Activated CD4-positive, CD25-positive, alpha-beta regulatory T cell (primary cell): ENCODE data around the gene SCO2.
"Not testable (repeated sequence)": the region's sequence is repeated elsewhere in the genome, so short reads cannot be mapped to it uniquely, and the experiment has no call there.

Experiments used
- DNase-seq, 4 experiments: peaks; one replicate each; lab custom pipeline; 2025; lab: John Stamatoyannopoulos, UW

The SCO2 gene

DNA sequence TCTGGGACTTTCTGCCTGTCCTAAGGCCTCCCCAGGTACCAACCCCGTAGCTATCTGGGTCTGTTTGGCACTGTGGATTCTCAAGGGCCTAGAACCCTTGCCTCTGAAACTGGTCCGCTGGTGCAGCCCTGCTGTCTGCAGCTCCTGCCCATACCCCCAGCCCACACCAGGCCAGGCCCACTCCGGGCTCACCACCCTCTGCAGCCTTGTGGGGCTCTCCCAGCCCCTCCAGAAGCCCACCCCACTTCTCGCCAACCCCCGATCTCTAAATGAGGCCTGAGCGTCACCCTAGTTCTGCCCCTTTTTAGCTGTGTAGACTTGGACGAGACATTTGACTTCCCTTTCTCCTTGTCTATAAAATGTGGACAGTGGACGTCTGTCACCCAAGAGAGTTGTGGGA, 25.0 kb upstream of the SCO2 start:
- DNase-seq = no peak

DNA sequence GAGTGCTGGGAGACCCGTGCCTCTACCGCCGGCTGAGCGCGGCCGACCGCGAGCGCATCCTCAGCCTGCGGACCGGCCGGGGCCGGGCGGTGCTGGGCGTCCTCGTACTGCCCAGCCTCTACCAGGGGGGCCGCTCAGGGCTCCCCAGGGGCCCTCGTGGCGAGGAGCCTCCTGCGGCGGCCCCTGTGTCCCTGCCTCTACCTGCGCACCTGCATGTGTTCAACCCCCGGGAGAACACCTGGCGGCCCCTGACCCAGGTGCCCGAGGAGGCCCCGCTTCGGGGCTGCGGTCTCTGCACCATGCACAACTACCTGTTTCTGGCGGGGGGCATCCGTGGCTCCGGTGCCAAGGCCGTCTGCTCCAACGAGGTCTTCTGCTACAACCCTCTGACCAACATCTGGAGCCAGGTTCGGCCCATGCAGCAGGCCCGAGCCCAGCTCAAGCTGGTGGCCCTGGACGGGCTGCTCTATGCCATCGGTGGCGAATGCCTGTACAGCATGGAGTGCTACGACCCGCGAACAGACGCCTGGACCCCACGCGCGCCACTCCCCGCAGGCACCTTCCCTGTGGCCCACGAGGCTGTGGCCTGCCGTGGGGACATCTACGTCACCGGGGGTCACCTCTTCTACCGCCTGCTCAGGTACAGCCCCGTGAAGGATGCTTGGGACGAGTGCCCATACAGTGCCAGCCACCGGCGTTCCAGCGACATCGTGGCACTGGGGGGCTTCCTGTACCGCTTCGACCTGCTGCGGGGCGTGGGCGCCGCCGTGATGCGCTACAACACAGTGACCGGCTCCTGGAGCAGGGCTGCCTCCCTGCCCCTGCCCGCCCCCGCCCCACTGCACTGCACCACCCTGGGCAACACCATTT, 23.8 kb upstream of the SCO2 start:
- DNase-seq = no peak

DNA sequence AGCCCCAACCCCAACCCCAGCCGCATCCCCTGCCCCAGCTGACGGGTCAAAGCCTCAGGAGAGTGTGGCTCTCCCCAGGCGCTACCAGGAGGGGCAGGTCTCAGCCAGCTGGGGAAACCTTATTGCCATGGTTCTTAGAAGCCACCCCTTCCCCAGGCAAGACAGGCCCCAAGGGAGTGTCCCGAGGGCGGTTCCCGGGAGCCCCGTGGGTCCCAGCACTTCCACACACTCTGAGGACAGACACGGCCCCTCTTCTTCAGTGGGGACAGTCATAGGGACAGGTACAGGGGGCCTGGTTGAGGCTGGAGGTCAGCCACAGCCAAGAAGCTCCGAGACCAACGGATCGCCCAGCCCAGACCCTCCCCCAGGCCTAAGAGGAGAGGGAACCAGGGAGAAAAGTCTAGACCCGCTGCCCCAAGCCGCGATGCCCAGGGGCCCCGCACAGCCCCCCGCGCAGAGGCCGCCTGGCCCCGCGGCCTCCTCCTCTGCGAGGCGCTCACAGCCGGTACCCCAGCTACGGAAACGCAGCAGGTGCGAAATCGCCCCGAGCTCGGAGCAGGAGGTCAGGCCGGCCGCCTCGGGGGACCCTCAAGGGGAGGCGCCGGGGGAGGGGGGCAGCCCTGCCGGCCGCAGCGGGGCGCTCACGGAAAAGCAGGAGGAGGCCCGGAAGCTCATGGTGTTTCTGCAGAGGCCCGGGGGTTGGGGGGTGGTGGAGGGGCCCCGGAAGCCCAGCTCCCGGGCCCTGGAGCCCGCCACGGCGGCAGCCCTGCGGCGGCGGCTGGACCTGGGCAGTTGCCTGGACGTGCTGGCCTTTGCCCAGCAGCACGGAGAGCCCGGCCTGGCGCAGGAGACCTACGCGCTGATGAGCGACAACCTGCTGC, 22.9 kb upstream of the SCO2 start:
- DNase-seq = peak in 2 of 4 experiments; percentile 56 to 62

DNA sequence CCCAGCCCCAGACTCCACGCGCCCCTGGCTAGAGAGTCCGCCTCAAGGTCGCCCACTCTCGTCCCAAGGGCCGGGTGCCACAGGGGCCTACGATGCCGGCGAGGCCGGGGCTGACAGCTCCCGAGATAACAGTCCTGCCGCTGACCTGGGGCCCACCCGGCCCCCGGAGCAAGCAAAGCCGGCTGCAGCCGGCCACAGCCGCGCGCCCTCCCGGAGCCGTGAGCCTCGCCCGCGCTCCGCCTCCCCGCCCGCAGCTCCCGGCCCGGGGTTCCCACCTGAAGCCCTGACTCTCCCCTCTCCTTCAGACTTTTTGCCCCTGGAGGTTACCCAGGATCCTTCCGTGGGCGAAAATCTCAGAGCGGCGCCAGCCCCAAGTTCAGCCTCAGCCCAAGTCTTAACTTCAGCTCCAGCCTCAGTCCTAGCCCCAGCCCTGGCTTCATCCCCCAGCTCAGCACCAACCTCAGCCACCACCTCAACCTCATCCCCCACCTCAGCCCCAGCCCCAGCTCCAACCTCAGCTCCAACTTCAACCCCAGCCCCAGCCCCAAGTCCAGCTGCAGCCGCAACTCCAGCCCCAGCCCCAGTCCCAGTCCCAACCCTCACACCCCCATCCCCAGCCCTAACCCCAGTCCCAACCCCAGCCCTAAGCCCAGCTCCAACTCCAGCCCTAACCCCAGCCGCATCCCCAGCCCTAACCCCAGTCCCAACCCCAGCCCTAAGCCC, 22.0 kb upstream of the SCO2 start:
- DNase-seq = no peak

DNA sequence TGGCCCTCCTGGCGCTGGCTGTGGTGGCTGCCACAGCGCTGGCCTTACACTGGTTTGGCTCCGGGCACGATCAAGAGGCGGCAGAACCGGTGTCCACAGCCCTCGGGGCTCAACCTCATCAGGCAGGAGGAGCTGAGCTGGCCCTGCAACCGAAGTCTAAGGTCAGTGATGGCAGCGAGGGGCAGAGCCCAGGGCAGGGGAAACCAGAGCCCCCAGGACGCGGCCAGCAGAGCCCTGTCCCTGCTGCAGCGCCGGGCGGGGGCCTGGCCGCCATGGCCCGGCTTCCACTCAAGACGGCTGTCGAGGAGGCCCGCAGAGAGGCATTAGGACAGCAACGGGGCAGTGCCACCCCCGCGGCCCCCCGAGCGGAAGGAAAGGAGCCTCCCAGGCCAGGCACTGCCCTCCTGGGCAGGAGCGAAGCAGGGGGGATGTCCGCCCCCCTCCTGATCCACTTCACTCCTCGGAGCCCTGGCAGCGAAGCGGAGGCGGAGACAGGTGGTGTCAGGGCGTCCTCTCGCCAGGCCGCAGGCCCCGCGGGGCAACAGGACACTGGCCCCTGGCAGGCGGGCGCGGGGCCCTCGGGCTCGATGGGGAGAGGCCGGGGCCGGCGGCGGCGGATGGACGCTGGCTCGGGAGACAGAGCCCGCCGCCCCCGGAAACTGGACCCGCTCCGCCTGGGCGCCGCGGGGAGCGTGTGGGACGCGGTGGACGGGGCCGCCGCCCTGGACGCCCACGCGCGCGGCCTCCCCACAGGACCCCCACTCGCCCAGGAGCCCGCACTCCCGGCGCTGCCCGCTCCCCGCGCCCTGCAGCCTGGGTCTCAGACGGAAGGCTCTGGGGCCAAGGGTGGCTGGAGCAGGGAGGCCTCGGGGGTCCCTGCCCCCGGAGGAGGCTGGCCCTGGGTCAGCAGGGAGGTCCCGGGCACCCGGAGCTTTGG, 21.2 kb upstream of the SCO2 start:
- DNase-seq = no peak

DNA sequence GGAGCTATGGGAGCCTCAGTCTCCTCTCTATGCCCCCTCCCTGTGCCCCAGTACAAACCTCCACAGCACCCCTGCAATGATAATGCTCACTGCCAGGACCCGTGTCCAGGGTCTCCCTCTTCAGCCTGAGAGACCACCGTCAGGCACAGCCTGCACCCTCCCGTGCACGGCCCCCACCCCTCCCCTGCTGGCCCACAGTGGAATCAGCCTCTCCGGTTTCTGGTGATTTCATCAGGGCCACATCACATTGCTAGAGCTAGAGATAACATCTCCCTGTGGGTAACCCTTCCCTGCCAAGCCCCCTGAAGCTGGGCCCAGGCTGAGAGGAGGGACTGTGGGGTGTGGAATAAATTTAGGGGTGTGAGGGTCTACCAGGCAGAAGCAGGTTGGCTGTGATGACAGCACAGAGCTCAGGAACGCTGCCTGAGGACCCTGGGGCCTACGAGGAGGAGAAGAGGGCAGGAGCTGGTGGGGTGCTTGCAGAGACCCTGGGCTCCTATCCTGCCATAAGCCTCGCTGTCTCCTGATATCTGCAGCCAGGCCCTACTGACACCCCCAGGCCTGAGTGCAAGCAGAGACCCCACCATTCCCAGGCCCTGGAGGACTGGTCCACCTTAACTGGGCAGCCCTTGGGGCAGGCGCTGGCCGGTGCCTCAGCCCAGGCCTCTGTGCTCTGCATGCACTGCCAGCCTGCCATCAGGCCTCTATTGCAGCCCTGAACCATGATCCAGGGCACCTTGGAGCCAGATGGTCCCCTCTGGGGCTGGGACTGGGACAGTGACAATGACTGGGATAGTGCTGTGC, 20.3 kb upstream of the SCO2 start, which contains the start of gene KLHDC7B:
TSS of gene KLHDC7B (plus strand) at position 378 of the 804 bp plus-strand sequence. CDS start at position 723, 345 bp downstream.
- no peak for DNase-seq

DNA sequence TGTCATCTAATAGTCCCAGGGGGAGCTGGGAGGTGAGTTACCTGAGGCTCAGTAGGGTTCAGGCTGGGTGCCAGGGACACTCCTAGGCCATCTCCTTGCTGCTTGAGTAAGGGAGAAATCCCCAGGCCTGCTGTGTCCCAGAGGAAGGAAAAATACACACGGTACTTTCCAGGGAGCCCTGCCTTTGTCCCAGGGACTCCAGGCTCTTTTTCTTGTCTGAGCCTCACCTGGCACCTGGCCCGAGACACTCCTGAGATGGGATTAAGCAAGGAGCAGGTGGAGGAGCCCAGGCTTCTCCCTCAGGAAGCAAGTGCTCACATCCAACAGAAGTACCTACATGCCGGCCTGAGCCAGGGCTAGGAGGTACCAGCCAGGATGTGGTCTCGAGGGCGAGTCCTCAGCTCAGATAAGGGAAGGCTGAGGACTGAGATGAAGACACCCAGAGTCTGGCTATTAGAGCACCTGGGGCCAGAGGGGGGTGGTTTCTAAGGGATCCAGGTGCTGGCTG, 19.4 kb upstream of the SCO2 start:
- no peak for DNase-seq

DNA sequence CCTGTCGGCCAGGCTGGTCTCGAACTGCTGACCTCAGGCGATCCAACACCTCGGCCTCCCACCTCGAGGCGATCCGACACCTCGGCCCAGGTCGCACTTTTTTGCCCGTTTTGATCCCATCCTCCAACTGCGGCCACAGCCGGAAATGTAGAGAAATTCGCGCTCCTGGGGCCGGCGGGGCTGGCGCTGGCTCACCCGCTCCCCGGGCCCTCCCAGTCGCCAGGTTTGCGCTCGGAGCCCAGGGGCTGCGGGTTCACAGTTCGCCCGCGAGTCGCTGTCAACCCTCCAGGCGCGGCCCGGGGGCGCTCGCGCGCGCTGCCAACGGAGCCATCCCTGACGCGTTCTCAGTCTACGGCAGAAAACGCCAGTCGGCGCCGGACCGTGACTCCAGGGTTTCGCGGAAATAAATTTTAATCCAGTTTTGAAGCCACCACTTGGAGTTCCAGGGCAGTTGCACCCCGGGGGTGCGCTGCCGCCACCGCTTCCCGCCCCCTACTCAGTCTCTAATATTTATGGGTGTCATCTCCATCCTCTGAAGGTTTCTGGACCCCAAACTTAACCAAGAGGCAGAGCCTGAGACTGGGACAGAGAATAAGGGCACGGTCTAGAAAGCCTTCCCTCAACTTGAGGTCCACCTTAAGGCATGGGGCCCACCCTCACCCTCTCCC, 18.8 kb upstream of the SCO2 start:
- peak; percentile 63 to 77 (median 70) for DNase-seq

DNA sequence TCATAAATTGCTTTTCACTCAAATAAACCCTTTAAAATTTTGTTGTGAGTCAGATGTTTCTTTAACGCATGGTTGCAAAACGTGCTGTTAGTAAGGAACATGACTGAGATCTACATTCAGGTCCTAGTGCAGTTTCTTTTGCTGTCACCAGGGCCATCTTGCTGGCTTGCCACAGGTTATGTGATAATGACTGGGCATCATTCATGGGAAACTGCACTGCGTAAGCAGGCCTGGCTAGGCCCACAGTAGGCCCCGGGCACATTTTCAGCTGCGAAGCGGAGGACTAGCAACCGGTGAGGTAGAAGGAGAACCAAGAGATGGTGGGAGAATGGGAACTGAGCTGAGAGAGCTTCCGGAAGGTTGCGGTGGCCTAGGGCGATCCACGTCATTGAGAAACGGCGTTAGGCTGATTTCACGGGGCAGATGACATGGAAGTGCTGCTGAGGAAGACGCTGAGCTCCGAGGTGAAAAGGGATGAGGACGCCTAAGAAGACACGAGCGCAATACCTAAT, 17.1 kb upstream of the SCO2 start:
- DNase-seq = no peak

DNA sequence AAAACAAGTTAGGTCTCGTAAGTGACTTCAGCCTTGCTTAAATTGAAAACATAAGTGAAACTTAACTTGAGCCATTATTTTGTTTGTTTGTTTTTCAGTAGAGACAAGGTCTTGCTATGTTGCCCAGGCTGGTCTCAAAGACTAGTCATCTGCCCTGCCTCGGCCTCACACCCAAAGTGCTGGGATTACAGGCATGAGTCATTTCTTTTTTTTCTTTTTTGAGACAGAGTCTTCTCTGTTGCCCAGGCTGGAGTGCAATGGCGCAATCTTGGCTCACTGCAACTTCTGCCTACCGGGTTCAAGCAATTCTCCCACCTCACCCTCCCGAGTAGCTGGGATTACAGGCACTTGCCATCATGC, 16.2 kb upstream of the SCO2 start:
- not testable (repeated sequence) for DNase-seq

DNA sequence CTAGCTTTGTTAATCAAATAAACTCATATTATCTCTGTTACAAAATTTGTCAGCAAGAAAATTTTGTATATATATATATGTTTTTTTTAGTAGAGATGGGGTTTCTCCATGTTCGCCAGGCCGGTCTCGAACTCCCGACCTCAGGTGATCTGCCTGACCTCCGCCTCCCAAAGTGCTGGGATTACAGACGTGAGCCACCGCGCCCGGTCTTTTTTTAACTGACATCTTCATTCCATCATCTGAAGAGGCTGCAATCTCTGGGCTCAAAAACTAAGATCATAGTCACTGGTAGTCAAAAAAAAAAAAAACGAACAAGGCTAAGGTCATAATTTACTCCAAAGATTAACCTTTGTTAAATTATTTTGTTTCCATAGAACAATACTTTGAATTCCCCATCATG, 15.0 kb upstream of the SCO2 start:
- no peak for DNase-seq

DNA sequence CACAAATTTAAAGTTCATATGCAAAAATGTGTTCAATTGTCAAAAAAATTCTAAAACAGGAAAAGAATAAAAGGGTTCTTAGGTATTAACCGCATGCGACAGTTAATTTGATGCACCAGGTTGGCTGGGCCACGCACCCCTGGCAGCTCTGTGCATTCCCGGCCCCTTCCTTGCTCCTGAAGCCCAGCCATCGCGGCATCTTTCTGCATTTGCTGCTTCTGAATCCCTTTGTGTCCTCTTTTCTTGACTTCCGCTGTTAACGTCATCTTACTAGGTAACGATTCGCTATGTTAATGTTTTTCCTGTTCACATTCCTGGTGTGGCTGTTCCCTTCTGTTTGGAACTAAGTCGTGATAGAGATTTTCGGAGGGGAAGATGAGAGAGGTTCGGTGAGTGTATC, 12.4 kb upstream of the SCO2 start:
- DNase-seq = no peak

DNA sequence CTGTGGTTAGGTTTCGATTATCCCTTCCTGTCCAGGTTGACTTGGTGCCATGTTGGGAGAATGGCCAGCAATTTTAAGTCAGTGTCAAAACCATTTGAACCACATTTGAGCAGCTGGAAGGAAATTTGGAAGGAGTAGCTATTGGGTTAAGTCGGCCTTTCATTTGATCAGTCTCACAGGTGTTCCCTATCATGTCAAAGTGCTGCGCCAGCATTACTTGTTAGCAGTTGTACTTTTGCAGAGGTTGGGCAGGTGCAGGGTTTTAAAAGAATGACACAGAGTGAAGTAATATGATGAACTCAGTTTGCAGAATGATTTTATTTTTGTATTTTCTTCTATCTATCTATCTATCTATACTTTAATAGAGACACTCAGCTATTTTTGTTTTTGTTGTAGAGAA, 10.8 kb upstream of the SCO2 start:
- DNase-seq = no peak

DNA sequence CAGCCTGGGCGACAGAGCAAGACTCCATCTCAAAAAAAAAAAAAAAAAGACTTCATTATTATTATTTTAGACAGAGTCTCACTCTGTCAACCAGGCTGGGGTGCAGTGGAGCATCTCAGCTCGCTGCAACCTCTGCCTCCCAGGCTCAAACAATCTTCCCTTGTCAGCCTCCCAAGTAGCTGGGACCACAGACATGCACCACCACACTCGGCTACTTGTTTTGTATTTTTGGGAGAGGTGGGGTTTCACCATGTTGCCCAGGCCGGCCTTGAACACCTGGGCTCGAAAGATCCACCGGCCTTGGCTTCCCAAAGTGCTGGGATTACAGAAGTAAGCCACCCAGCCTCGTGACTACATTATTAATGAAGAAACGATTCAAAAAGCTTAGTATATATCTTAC, 9.7 kb upstream of the SCO2 start:
- DNase-seq = no peak

DNA sequence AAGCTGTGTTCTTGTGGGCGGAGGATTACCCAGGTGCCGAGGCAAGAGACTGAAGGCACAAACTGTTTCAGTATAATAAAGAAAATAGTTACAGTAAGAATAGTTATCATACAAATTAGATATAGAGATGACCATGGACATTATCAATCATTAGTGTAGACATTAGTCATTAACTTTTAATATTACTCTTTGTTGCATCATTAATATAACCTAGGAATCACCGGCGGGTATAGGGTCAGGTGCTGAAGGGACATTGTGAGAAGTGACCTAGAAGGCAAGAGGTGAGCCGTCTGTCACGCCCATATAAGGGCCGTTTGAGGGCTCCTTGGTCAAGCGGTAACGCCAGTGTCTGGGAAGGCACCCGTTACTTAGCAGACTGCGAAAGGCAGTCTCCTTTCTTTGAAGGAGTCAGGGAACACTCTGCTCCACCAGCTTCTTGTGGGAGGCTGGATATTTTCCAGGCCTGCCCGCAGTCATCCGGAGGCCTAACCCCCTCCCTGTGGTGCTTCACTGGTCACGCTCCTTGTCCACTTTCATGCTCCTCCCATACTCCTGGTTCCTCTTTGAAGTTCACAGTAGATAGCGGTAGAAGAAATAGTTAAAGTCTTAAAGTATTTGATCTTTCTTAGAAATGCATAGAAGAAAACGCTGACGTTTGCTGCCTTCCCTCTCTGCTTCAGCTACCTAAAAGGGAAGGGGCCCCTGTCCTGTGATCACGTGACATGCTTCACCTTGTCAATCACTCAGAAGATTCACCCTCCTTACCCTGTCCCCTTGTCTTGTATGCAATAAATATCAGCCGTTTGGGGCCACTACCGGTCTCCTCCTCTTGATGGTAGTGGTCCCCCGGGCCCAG, 8.7 kb upstream of the SCO2 start:
- not testable (repeated sequence) for DNase-seq

DNA sequence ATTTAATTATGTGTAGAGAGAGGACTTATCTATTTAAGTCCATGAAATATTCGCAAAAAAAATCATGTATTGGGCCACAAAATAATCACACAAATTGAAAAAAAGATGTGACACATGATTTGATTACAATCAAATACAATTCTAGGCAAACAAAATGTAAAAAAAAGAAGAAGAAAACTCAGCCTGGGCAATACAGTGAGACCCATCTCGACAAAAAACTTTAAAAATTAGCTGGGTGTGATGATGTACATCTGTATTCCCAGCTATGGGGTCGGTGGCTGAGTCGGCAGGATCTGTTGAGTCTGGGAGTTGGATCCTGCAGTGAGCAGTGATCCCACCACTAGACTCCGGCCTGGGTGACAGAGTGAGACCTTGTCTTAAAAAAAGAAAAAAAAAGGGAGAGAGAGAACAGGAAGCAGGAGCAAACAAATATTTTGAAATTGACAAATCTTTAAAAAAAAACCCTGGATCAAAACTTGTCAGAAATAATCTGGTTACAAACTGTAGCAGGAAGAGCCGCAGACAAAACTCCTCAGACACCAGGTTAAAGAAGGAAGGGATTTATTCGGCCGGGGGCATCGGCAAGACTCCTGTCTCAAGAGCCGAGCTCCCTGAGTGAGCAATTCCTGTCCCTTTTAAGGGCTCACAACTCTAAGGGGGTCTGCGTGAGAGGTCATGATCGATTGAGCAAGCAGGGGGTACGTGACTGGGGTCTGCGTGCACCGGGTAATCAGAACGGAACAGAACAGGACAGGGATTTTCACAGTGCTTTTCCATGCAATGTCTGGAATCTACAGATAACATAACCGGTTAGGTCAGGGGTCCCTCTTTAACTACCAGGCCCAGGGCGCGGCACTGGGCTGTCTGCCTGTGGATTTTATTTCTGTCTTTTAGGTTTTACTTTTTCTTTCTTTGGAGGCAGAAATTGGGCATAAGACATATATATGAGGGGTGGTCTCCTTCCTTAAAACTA, 7.7 kb upstream of the SCO2 start:
- DNase-seq = no peak
